GM12874 (cell line): ENCODE measurements around the gene ZNF385B.

Experiments used
- TF ChIP-seq, protein P1 (sequence below): IDR thresholded peaks from 2 replicates; pipeline ENCODE4 v1.5.1; 2011; ENCODE audit warnings: low read depth, mild to moderate bottlenecking, control low read depth, low read length, moderate library complexity; ENCODE audit not compliant: insufficient read depth

Gene ZNF385B

DNA sequence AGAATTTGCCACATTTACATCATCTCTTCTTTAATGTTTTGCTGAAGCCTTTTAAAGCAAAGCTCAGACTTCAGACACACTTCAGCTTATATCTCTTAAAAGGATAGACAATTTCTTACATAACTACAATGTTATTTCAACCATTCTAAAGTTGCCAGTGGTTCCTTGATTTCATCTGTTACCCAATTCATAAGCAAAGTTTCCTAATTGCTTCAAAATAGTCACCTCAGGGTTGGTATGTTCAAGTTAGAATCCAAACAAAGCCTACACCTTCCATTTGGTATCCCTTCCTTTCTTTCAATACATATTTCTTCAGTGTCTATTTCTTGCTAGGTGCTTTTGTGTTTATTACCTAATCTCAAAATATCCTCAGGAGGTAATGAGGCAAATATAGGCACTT, 60.6 kb downstream of the ZNF385B start:
- TF ChIP-seq, protein P1, sequence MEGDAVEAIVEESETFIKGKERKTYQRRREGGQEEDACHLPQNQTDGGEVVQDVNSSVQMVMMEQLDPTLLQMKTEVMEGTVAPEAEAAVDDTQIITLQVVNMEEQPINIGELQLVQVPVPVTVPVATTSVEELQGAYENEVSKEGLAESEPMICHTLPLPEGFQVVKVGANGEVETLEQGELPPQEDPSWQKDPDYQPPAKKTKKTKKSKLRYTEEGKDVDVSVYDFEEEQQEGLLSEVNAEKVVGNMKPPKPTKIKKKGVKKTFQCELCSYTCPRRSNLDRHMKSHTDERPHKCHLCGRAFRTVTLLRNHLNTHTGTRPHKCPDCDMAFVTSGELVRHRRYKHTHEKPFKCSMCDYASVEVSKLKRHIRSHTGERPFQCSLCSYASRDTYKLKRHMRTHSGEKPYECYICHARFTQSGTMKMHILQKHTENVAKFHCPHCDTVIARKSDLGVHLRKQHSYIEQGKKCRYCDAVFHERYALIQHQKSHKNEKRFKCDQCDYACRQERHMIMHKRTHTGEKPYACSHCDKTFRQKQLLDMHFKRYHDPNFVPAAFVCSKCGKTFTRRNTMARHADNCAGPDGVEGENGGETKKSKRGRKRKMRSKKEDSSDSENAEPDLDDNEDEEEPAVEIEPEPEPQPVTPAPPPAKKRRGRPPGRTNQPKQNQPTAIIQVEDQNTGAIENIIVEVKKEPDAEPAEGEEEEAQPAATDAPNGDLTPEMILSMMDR = no peak

DNA sequence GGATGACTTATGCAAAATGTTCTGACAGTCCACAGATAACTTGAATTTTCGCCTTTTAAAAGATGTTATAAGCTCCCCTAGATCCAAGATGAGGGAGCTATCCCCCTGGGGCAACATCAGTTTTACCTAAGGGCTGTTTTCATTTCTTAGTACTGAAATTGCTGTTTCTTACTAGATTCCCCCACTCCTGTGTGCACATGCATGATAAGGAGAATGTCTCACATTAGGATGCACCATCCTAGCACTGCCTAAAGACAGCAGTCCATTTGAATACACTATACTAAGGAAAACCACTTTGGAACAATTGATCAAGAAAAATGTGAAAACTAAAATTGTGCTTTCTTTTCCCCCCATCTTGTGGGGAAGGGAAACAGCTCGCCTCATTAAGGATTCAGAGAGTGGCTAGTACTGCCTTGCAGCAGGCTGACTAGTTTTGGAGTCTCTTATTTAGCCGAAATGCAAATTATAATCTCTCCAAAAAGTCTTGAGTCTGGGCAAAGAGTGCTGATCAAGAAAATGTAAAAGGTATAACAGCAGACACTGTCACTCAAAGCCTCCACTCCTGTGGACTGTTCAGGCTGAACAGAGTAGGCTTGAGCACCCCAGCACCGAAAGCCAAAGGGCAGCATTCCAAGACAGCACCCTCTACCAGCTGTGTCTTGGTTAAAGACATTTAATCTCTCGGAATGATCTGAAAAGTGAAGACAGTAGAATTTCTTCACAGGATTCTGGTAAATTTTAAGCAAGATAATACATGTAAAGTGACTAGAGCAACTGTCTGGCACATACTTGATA, 65.0 kb downstream of the ZNF385B start:
- TF ChIP-seq, protein P1 = no peak

DNA sequence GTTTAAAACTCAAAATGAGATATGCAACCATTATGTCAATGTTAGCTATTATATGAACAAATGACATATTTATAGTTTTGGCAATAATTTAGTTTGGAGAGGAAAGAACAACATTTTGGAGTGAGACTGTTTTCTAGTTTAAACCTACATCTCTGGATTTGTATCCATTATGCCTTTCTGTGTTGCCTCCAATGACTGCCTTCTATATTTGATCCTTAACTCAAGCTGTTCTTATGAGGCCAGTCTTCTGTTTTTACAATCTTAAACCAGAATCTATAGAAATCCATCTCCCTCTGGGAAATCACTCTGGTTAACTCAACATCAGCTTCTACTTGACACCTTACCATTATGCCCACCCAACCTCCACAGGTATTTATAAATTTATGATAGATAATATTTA, 67.5 kb downstream of the ZNF385B start:
- TF ChIP-seq, protein P1 = no peak

DNA sequence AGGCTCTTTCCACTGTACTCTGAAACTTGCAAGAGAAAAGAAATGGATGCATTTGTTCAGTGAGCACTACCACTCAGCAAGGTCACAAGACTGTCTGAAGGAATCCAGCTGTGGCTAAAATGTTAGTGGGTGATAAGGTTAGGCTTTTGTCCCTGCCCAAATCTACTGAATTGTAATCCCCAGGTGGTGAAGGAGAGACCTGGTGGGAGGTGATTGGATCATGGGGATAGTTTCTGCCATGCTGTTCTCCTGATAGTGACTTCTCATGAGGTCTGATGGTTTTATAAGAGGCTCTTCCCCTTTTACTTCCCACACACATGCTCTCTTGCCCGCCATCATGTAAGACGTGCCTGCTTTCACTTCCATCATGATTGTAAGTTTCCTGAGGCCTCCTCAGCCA, 68.2 kb downstream of the ZNF385B start:
- TF ChIP-seq, protein P1 = no peak

DNA sequence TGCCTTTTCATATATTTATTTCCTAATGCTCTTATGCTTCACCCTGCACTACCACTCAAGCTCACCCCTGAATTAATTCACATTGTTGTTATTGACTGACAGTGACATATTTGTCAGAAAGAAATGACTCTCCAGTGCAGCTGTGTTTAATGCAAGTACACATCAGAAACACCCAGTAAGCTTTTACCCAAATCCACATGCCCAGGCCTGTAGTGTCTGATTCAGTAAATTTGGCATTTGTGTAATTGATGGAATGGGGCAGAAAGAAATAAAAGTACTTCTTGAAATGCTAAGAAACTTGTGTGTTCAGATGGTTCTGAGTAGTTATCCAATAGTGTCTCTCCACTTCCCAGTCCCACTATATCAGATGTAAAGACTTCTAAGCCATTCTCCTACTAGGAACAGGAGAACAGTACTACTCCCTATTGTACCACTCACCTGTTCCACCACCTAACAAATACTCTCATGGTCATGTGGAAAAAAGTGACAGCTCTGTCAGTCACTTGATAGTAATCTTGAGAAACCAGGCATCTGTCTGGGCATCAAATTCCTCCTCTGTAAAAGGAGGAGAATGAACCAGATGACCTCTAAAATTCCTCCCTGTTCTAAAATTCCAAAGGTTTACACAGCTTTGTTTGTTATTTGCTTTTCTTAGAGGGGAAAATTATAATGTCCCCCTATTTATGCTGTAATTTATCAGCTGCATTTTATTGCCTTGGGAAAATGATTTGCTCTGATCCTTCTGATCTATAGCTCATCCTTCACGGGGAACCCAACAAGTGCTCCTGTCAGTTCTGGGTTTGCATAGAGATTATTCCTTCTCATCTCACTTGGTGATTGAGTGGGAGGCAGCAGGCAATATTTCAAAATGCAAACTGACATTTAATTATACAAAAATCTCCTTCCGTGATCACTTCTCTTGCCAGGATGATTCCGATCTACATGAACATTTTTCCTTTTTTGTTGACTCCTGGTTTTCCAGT, 70.9 kb downstream of the ZNF385B start:
- TF ChIP-seq, protein P1 = no peak

DNA sequence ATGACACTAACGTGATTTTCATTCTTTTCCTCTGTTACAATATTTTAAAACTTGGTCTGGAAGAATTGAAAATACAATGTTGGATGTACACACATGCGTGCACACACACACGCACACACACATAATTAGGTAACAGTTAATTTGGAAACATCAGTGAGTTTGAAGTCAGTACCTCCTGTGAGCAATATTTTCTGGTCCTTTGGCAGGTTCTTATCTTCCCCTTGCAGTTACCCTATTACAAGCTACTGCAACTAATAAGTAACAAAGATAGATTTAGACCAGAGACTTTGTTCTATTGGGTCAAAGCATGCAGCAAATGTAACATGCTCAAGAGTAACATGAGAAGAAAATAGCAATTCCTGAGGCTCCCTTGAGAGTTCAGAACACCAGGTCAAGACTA, 73.3 kb downstream of the ZNF385B start:
- TF ChIP-seq, protein P1 = no peak

DNA sequence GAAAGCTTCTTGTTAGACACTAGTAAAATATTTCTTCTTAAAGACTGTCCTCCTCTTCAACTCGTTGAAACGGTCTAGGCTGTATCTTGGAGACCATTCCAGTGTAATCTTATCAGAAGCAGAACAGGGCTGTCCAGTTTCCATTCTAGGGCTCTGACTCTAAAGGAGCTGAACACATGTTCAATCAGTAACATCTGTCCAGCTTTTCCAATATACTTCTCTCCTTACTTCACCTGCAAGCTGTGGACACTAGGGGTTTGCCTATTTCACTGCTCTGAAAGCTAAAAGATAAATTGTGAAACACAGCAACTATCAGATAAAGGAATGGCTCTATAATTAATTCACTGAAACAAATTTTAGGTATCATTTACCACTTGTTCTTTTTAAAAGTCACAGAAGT, 73.8 kb downstream of the ZNF385B start:
- TF ChIP-seq, protein P1 = no peak
